ENCODE results near the gene NPIPB2. TPM values are rescaled to one million over a fixed set of nuclear protein-coding genes. Genes with fewer than 3 reads are reported as not detected.
A peak's percentile ranks its signal among the peaks of the same experiment; 100 is the strongest.
"Not testable (repeated sequence)": the region's sequence is repeated elsewhere in the genome, so short reads cannot be mapped to it uniquely, and the experiment has no call there.

NPIPB2 gene
- total and polyA plus RNA-seq, 3 experiments from 2014 or later: 1.3 to 9.7 (median 9.4) TPM

GRCh38 chr16:11978080-11978479 is 36.2 kb upstream of the NPIPB2 start:
- ChIA-PET CTCF (interaction anchor here (1.3 kb wide), 1 partner anchor 101 kb away, joined by 3 read pairs; no protein-coding TSS in a partner anchor), POLR2A (no interaction called here)
- Mint-ChIP-seq H3K27ac (peak overlapping the region in 6 of 8 donors; percentile 36 to 95 (median 92)), H3K4me3 (peak overlapping the region; percentile 93 to 98 (median 95)), H3K36me3 (peaks cover 0 to 8% (median 0%) of the 10 kb centered on the region in 3 donors), H3K9me3 (no peaks in the 10 kb centered on the region), H3K27me3 (no peaks in the 10 kb centered on the region), H3K4me1 (peaks cover 28 to 43% (median 40%) of the 10 kb centered on the region in 3 donors)
- H3K4me3 ChIP-seq (ENCODE audit: low read length): no peak overlapping the region
- no peaks in the 10 kb centered on the region for H3K27me3 ChIP-seq (ENCODE audit: insufficient read depth, low read length, poor library complexity, severe bottlenecking)
- H3K27ac ChIP-seq (ENCODE audit: low read depth, low read length): no peak overlapping the region
- H3K9me3 ChIP-seq (ENCODE audit: low read length): no peaks in the 10 kb centered on the region
- H3K4me1 ChIP-seq (ENCODE audit: insufficient read depth, low read length): peaks cover 23% of the 10 kb centered on the region
- no peaks in the 10 kb centered on the region for H3K36me3 ChIP-seq (ENCODE audit: insufficient read depth, low read length)
- no peak for DNase-seq

- Mint-ChIP-seq H3K9me3 (no peaks in the 10 kb centered on the region), H3K36me3 (peaks cover 0 to 8% (median 0%) of the 10 kb centered on the region in 3 donors), H3K27ac (peak overlapping the region; percentile 51 to 95 (median 90)), H3K4me1 (peaks cover 28 to 43% (median 40%) of the 10 kb centered on the region in 3 donors), H3K27me3 (no peaks in the 10 kb centered on the region), H3K4me3 (peak overlapping the region; percentile 93 to 98 (median 95))
- Histone ChIP-seq H3K4me3 (ENCODE audit: low read length) (peak overlapping the region; percentile 87), H3K4me1 (ENCODE audit: insufficient read depth, low read length) (peaks cover 23% of the 10 kb centered on the region), H3K9me3 (ENCODE audit: low read length) (no peaks in the 10 kb centered on the region), H3K27me3 (ENCODE audit: insufficient read depth, low read length, poor library complexity, severe bottlenecking) (no peaks in the 10 kb centered on the region), H3K36me3 (ENCODE audit: insufficient read depth, low read length) (no peaks in the 10 kb centered on the region), H3K27ac (ENCODE audit: low read depth, low read length) (peak overlapping the region; percentile 80)
- CTCF ChIA-PET: interaction anchor here (1.3 kb wide), 1 partner anchor 102 kb away, joined by 3 read pairs; no protein-coding TSS in a partner anchor
- POLR2A ChIA-PET: interaction anchor here (1.1 kb wide), 1 partner anchor 63 kb away, joined by 3 read pairs; no protein-coding TSS in a partner anchor
- no peak for DNase-seq
Observed at GRCh38 chr16:11977376-11978041, 35.7 kb upstream of the NPIPB2 start.

DNA sequence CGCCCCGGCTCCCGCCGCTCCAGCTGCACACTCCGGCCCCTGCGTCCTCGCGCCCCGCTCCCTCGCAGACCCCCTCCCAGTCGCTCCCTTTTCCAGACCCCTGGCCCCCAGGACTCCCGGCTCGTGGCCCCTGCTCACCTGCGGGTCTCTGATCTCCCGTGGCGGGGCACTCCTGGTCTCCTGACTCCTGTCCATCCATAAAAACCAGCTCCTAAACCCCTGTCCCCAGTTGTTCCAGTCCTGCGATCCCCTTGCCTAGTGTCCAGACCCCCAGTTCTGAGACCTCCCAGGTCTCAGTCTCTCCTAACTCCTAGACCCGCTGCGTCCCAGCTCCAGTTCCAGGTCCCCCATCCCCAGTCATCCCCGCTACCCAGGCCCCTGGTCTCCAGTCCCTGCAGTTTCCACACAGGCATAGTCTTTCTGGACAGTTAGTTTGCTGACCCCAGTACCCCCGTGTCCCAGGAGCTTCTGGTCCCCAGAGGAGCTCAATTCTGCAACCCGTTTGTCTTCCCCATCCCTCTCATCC is 35.1 kb upstream of the NPIPB2 start:
- CTCF ChIA-PET: interaction anchor here (1.1 kb wide), 1 partner anchor 91 kb away, joined by 9 read pairs; no protein-coding TSS in a partner anchor
- Histone ChIP-seq H3K9me3 (ENCODE audit: low read length) (no peaks in the 10 kb centered on the region), H3K27me3 (ENCODE audit: insufficient read depth, low read length, poor library complexity, severe bottlenecking) (no peaks in the 10 kb centered on the region), H3K27ac (ENCODE audit: low read depth, low read length) (peak overlapping the region; percentile 80), H3K4me1 (ENCODE audit: insufficient read depth, low read length) (peaks cover 23% of the 10 kb centered on the region), H3K4me3 (ENCODE audit: low read length) (peak overlapping the region; percentile 87), H3K36me3 (ENCODE audit: insufficient read depth, low read length) (no peaks in the 10 kb centered on the region)
- H3K4me1 Mint-ChIP-seq: peaks cover 28 to 40% (median 40%) of the 10 kb centered on the region in 3 donors
- H3K36me3 Mint-ChIP-seq: peaks cover 0 to 8% (median 0%) of the 10 kb centered on the region in 3 donors
- no peaks in the 10 kb centered on the region for H3K27me3 Mint-ChIP-seq
- DNase-seq: no peak
- H3K4me3 Mint-ChIP-seq: peak overlapping the region; percentile 93 to 98 (median 95)
- H3K9me3 Mint-ChIP-seq: no peaks in the 10 kb centered on the region
- POLR2A ChIA-PET: interaction anchor here (0.5 to 1.1 kb wide), 4 partner anchors 61 to 1233 kb away, joined by 3 to 9 read pairs (median 5); partner anchors contain the start of gene GSPT1
- H3K27ac Mint-ChIP-seq: peak overlapping the region; percentile 12 to 95 (median 90)

- Mint-ChIP-seq H3K4me1 (peaks cover 20 to 26% (median 26%) of the 10 kb centered on the region in 3 donors), H3K9me3 (no peaks in the 10 kb centered on the region), H3K27ac (peak overlapping the region in 2 of 8 donors; percentile 39 to 80), H3K36me3 (peaks cover 0 to 8% (median 0%) of the 10 kb centered on the region in 3 donors), H3K27me3 (no peaks in the 10 kb centered on the region), H3K4me3 (no peak overlapping the region)
- H3K36me3 ChIP-seq (ENCODE audit: insufficient read depth, low read length): no peaks in the 10 kb centered on the region
- peaks cover 21% of the 10 kb centered on the region for H3K4me1 ChIP-seq (ENCODE audit: insufficient read depth, low read length)
- H3K27ac ChIP-seq (ENCODE audit: low read depth, low read length): no peak overlapping the region
- no peaks in the 10 kb centered on the region for H3K27me3 ChIP-seq (ENCODE audit: insufficient read depth, low read length, poor library complexity, severe bottlenecking)
- ChIA-PET CTCF (interaction anchor here (0.7 to 1.1 kb wide), 2 partner anchors 95 to 1947 kb away, joined by 4 read pairs; partner anchors contain the start of gene ERCC4), POLR2A (interaction anchor here (0.6 kb wide), 1 partner anchor 10 kb away, joined by 3 read pairs; no protein-coding TSS in a partner anchor)
- H3K4me3 ChIP-seq (ENCODE audit: low read length): no peak overlapping the region
- DNase-seq: no peak
- no peaks in the 10 kb centered on the region for H3K9me3 ChIP-seq (ENCODE audit: low read length)
Observed at GRCh38 chr16:11973070-11973469, 31.2 kb upstream of the NPIPB2 start.

- H3K4me1 Mint-ChIP-seq: peaks cover 12 to 17% (median 17%) of the 10 kb centered on the region in 3 donors
- no peak for DNase-seq
- H3K4me3 Mint-ChIP-seq: peak overlapping the region in 1 of 7 donors; percentile 68
- ChIA-PET CTCF (interaction anchor here (1.1 kb wide), 1 partner anchor 96 kb away, joined by 4 read pairs; no protein-coding TSS in a partner anchor), POLR2A (no interaction called here)
- no peaks in the 10 kb centered on the region for H3K9me3 Mint-ChIP-seq
- H3K36me3 Mint-ChIP-seq: peaks cover 0 to 8% (median 0%) of the 10 kb centered on the region in 3 donors
- Histone ChIP-seq H3K36me3 (ENCODE audit: insufficient read depth, low read length) (no peaks in the 10 kb centered on the region), H3K9me3 (ENCODE audit: low read length) (no peaks in the 10 kb centered on the region), H3K27me3 (ENCODE audit: insufficient read depth, low read length, poor library complexity, severe bottlenecking) (no peaks in the 10 kb centered on the region), H3K4me1 (ENCODE audit: insufficient read depth, low read length) (peaks cover 12% of the 10 kb centered on the region), H3K27ac (ENCODE audit: low read depth, low read length) (no peak overlapping the region), H3K4me3 (ENCODE audit: low read length) (no peak overlapping the region)
- peaks cover 0 to 7% of the 10 kb centered on the region in 2 donors for H3K27me3 Mint-ChIP-seq
- no peak overlapping the region for H3K27ac Mint-ChIP-seq
Observed at GRCh38 chr16:11972128-11972527, 30.3 kb upstream of the NPIPB2 start.

DNA sequence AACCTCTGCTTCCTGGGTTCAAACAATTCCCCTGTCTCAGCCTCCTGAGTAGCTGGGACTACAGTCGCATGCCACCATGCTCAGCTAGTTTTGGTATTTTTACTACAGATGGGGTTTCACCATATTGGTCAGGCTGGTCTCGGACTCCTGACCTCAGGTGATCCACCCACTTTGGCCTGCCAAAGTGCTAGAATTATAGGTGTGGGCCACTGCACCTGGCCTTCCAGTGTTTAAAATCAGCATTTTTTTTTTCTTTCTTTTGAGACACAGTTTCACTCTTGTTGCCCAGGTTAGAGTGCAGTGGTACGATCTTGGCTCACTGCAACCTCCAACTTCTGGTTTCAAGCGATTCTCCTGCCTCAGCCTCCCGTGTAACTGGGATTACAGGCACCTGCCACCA is 28.4 kb upstream of the NPIPB2 start:
- DNase-seq; H3K36me3 Mint-ChIP-seq; H3K27ac ChIP-seq (ENCODE audit: low read depth, low read length); H3K27me3 ChIP-seq (ENCODE audit: insufficient read depth, low read length, poor library complexity, severe bottlenecking); POLR2A ChIA-PET; H3K4me1 ChIP-seq (ENCODE audit: insufficient read depth, low read length); H3K4me3 Mint-ChIP-seq; H3K4me1 Mint-ChIP-seq; H3K36me3 ChIP-seq (ENCODE audit: insufficient read depth, low read length); H3K4me3 ChIP-seq (ENCODE audit: low read length); H3K9me3 Mint-ChIP-seq; H3K9me3 ChIP-seq (ENCODE audit: low read length); H3K27ac Mint-ChIP-seq: not testable (repeated sequence)
- H3K27me3 Mint-ChIP-seq: peaks cover 0 to 12% of the 10 kb centered on the region in 2 donors
- CTCF ChIA-PET: interaction anchor here (1.0 kb wide), 1 partner anchor 98 kb away, joined by 3 read pairs; no protein-coding TSS in a partner anchor

DNA sequence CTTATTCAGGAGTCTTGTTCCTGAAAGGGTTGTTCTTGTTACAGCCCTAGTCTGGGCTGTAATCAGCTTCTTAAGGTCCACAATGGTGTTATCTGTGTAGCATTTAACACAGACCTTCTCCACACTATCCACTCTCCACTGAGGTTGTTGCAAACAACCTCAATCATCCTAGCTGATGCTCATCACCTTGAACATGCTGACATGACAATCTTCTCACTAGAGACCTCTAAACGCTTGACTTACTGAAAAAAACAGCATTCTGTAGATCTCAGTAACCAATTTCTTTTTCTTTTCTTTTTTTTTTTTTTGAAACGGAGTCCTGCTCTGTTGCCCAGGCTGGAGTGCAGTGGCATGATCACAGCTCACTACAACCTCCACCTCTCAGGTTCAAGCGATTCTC is 26.7 kb upstream of the NPIPB2 start:
- H3K9me3 ChIP-seq (ENCODE audit: low read length): no peaks in the 10 kb centered on the region
- Mint-ChIP-seq H3K27ac (no peak overlapping the region), H3K27me3 (peaks cover 2 to 14% of the 10 kb centered on the region in 2 donors), H3K36me3 (no peaks in the 10 kb centered on the region), H3K4me3 (no peak overlapping the region), H3K4me1 (peaks cover 0 to 6% (median 0%) of the 10 kb centered on the region in 3 donors), H3K9me3 (no peaks in the 10 kb centered on the region)
- H3K27ac ChIP-seq (ENCODE audit: low read depth, low read length): no peak overlapping the region
- no peak overlapping the region for H3K4me3 ChIP-seq (ENCODE audit: low read length)
- no peaks in the 10 kb centered on the region for H3K36me3 ChIP-seq (ENCODE audit: insufficient read depth, low read length)
- H3K4me1 ChIP-seq (ENCODE audit: insufficient read depth, low read length): no peaks in the 10 kb centered on the region
- H3K27me3 ChIP-seq (ENCODE audit: insufficient read depth, low read length, poor library complexity, severe bottlenecking): no peaks in the 10 kb centered on the region
- POLR2A ChIA-PET: no interaction called here
- CTCF ChIA-PET: no interaction called here
- no peak for DNase-seq
